PC-9 (cell line): Measurements from ENCODE around the gene LMOD1.

Experiments
- EZH2 ChIP-seq: fragments of 200-600 bp; sonication (generic); IDR thresholded peaks from 2 replicates; pipeline ENCODE4 v1.8.0; 2017; ENCODE audit warnings: antibody characterized with exemption, low read depth
- TF ChIP-seq, protein P1 (sequence below): fragments of 200-600 bp; sonication (generic); conservative IDR thresholded peaks from 2 replicates; pipeline ENCODE4 v1.6.1; 2017; ENCODE audit warnings: mixed run types, antibody characterized with exemption, mild to moderate bottlenecking, moderate library complexity

DNA sequence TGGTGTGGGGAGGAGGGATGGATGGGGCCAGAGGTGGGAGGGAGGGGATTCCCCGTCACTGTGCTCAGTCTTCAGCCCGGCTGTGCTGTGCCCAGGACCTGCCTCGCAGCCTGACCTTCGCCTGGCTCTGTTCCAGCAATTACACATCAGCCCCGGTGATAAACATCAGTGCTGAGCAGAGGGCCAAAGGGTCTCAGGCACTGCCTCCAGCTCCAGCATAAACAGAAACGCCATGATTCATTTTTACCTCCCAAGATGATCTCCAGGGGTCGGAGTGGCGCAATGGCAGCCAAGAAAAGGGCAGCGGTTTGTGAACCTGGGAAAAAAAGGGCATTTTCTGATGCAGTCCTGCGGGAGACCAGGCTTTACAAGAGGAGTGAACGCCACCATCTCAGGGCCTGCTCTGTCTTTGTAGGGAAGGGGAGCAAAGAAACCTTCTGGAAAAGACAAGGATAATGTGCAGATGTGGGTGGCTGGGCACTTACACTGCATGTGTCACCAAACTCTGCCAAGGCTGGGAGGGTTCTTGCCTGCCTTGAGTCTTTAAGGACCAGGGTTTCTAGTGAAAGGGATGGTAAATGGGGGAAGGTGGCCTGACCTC, 29.6 kb downstream of the LMOD1 start:
- no peak for TF ChIP-seq EZH2
- TF ChIP-seq, protein P1, sequence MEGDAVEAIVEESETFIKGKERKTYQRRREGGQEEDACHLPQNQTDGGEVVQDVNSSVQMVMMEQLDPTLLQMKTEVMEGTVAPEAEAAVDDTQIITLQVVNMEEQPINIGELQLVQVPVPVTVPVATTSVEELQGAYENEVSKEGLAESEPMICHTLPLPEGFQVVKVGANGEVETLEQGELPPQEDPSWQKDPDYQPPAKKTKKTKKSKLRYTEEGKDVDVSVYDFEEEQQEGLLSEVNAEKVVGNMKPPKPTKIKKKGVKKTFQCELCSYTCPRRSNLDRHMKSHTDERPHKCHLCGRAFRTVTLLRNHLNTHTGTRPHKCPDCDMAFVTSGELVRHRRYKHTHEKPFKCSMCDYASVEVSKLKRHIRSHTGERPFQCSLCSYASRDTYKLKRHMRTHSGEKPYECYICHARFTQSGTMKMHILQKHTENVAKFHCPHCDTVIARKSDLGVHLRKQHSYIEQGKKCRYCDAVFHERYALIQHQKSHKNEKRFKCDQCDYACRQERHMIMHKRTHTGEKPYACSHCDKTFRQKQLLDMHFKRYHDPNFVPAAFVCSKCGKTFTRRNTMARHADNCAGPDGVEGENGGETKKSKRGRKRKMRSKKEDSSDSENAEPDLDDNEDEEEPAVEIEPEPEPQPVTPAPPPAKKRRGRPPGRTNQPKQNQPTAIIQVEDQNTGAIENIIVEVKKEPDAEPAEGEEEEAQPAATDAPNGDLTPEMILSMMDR = no peak
